Breast epithelium (tissue), 3 donors: ENCODE data around the gene SUGP1.

Experiments used
- CTCF ChIP-seq, 3 donors: fragments of 450-650 bp; IDR thresholded peaks; one replicate each; pipeline ENCODE4 v1.5.1; 2016 to 2017; ENCODE audit warnings: antibody characterized with exemption in 3 of 3, mild to moderate bottlenecking in 3 of 3, moderate library complexity in 3 of 3
- POLR2A ChIP-seq: fragments of 450-650 bp; IDR thresholded peaks from one replicate; pipeline ENCODE4 v1.6.1; 2016; ENCODE audit warnings: antibody characterized with exemption, mild to moderate bottlenecking, moderate library complexity

- no peak for TF ChIP-seq POLR2A
- TF ChIP-seq CTCF (IDR thresholded peaks at IDR 0.05): no peak
These were observed 43.9 kb downstream of the SUGP1 start for GRCh38 chr19:19276386-19276785.
